ENCODE measurements around the gene KIF21B.
A peak's percentile ranks its signal among the peaks of the same experiment; 100 is the strongest.

Gene KIF21B

GRCh38 chr1:201041011-201041410, 17.5 kb upstream of the KIF21B start:
- no peak for DNase-seq

- DNase-seq: no peak
Observed at GRCh38 chr1:201039876-201040275, 16.4 kb upstream of the KIF21B start.

- DNase-seq: no peak
Observed at GRCh38 chr1:201039418-201039817, 15.9 kb upstream of the KIF21B start.

GRCh38 chr1:201038186-201038876, 14.8 kb upstream of the KIF21B start:
- no peak for DNase-seq

DNA sequence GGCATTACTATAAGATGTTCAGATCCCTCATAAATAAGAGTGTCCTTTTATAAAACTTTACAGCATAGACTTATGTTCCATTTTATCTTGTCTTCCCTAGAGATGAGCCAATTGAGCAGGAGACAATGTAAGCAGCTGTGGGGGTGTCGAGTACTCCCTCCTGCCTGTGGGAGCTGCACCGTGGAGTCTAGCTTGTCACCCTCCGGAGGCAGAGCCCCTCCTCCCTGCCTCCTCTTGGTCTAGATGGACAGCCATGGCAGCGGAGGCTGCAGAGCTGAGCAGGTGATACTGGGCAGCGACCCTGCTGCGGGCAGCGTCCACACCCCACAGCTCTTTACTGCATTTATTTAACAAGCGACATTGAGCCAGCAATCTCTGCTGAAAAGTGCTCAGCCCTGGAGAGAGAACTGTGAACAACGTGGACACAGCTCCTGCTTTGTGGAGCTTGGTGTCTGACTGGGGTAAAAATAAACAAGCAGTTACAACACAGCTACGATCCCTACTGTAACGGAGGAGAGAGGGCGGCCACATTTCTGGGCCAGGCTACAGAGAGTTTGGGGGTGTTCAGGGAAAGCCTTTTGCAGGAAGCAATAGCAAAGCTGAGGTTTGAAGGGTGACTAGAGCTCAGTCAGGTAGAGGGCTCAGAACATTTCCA, 12.8 kb upstream of the KIF21B start:
- no peak for DNase-seq

DNA sequence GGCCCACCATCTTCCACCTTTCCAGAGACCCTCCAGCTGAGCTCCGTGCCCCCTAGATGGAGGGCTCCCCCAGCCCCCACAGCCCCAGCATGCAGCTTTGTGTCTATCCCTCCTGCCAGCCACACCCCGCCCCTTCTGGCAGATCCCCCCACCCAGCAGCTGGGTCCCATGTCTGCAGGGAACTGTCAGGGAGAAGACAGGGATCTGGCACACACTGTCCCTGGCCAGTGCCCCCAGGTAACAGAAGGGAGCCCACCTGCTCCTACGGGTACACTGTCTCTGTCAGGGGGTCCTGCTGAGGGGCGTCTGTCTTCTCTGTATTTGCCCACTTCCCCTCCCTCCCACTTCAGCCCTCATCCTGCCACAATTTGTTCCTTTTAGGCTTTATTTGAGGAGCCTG, 11.2 kb upstream of the KIF21B start:
- no peak for DNase-seq

DNA sequence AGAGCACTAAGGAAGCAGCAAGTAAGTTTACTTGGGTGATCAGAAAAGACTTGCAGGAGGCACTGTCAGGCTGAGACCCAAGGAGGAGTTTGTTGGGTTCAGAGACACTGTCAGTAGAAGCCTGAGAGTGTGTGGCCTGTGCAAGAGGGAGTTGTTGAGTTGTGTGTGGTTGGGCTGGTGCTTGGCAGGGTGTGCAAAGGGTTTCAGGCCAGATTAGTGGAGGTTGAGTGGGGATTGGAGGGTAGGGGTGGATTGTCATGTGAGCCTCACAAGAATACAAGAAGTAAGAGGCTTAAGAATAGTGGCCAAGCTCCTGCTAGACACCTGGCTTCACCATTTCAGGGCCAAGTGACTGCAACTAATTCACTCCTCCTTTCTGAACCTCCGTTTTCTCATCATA, 8.9 kb upstream of the KIF21B start:
- no peak for DNase-seq

DNA sequence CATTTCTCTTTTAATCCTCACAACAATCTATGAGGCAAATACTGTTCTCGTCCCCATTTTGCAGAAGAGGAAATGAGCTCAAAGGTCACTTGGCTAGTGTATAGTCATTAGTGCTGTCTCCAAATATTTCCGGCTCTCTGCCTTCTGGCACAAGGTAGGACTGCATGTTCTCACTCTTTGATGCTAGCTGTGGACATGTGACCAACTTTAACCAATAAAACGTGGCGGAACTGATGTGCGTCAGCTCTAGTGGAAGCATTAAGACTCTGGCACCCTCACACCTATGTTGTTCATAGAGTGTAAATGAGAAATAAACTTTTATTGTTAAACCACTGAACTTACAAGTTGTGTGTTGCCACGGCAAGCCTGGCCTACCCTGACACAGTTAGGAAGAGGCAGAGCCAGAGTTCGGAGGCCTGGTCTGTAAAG, 5.0 kb upstream of the KIF21B start:
- no peak for DNase-seq

GRCh38 chr1:201026836-201027235, 3.3 kb upstream of the KIF21B start:
- DNase-seq: no peak

GRCh38 chr1:201026234-201026633, 2.7 kb upstream of the KIF21B start:
- DNase-seq: no peak

DNA sequence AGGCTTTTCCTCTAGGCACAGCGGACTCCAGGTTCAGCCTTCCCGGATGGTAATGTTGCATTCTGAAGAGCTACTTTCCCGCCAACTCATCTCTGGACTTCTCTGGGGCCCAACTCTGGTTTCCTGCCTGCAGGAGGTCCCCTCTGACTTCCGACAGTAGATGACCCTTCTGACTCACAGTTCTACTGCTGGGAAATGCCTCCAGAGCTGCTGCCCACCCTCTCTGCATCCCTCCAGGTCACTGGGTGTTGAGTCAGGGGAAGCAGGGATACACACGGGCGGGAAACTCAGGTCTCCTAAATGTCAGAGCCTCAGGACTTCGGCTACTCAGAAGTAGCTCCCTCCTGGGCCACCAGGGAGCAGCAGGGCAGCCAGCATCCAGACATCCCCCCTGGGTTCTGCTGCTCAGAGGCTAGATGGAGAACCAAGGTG, 2.1 kb upstream of the KIF21B start:
- DNase-seq: no peak

GRCh38 chr1:201024625-201024998, 1.1 kb upstream of the KIF21B start:
- DNase-seq: no peak

DNA sequence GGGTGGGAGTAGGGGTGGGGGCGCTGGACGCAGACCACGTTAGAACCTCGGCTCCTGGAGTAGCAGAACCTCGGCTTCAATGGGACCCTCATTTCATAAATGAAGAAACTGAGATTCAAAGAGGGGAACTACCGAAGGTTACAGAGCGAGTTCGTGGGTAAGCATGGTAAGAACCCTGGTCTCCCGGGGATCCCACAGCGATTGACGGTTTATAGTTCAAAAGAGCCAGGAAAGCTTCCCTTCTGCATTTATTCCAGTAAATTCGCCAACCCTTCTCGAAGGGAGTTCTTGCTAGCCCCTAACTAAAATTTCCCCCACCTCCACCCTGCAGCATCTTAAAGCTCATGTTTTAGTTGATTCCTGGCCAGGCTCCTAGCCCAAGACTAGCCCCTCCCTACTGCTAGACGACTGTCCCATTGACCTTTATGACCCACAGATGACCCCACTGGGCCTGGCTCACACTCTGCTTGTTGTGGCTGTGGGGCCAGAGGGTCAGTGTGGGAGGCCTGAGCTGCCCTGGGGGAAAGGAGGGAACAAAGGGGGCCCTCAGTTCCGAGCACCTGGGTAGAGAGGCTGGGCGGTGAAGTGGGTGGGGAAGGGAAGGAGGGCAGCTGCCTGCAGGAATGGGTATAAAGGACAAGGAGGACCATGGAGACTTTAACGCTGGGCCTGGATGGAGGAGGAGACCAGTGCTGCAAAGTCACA, 558 bp upstream of the KIF21B start:
- no peak for DNase-seq

DNA sequence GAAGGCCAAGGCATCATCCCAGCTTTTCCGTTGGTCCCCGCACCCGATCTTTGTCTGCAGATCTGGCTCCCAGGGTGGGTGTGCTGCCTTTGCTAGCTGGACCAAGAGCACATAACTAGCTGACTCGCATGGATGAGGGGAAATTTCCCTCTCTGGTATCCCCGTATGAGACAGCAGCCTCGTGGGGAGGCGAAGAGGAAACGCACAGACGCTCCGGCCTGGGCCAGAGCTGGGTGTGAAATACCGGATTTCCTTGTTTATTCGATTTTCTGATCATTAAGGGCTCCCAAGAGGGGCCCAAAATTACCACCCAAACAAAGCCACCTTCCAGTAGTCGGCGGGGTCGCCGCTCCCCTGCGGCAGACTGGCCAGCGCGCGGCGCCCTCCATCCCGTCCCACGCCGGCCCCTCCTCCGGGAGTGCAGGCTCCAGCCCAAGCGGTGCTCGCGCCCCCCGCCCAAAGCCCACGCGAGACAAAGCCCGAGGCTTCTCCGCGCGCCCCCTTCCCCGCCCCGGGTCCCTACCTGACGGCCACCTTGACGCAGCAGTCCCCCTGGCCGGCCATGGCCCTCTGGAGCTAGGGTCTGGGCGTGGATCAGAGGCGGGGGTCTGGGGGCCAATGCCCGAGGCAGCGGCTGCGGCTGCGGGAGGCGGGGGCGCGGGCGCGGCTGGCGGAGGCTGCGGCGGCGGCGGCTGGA, 546 bp downstream of the KIF21B start:
- peak; percentile 42 for DNase-seq

GRCh38 chr1:201022493-201022819, 1.1 kb downstream of the KIF21B start:
- no peak for DNase-seq

GRCh38 chr1:201021630-201022492, 1.7 kb downstream of the KIF21B start:
- DNase-seq: no peak

DNA sequence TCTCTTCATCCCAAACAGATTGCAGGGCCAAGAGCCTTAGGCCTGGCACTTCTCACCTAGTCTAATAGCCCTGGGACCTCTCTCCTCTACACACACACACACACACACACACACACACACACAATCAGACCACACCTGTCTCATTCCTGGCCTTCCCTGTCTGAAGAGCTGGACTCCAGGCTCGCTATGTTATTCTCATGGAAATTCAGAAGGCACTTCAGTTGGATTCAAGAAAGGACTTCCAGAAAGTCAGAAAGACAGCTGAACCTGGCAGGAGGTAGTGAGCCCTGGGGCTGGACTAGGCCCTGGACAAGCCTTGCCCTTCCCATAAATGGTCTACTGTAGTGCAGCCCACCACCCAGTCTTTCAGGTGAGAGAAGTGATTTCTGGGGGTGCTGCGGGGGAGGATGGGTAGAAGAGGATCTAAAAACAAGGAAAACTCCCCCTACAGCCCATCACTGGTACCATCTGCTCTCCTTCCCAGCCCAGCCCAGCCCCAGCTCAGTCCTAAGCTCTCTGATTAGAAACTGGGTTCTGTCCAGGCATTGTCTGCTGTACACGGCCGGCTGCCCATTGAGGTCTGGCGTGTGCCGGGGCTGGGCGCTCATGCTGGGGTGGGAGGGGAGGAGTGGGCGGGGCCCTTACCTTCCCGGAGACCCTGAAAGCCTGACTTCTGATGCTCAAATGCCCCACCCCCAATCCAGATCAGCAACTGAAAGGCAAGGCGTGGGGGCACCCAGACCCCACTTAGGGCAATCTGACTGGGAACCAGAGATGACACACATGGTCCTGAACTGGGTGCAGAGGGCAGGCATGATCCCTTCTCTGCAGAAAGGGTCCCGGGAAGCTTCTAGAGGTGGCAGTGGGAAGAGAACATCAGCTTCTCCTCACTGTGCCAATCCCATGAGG, 2.5 kb downstream of the KIF21B start:
- peak; percentile 21 for DNase-seq

- peak; percentile 18 for DNase-seq
Observed at GRCh38 chr1:201020040-201020591, 3.4 kb downstream of the KIF21B start.

- peak; percentile 87 for DNase-seq
Observed at GRCh38 chr1:201019321-201019977, 4.1 kb downstream of the KIF21B start.

DNA sequence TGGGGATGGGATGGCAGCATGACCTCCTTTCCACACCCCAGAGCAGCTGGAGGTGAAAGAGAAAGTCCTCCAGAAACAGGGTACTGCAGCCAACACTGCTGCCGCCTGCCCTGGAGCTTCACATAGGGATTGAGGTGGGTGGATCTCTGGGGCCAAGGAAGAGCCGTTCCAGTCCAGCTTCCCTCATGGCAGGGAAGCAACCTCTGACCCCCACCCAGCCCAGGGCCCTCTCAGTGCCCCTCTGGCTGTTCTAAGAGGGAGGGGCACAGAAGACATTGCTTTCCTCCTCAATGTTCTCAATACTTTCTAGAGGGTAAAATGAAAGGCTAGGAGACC, 5.7 kb downstream of the KIF21B start:
- DNase-seq: no peak
